ENCODE data around the gene TMEM201.

The TMEM201 gene

GRCh38 chr1:9599741-9600140 lies 11.0 kb downstream of the TMEM201 start:
- no peak for DNase-seq (ENCODE audit: low read depth in 2 of 2, low spot score in 1 of 2)

- no peak for DNase-seq (ENCODE audit: low read depth in 2 of 2, low spot score in 1 of 2)
These were observed 12.4 kb downstream of the TMEM201 start for GRCh38 chr1:9600861-9601834.

GRCh38 chr1:9601942-9602793 lies 13.5 kb downstream of the TMEM201 start:
- DNase-seq (ENCODE audit: low read depth in 2 of 2, low spot score in 1 of 2) = no peak

GRCh38 chr1:9602794-9603167 lies 14.1 kb downstream of the TMEM201 start:
- DNase-seq (ENCODE audit: low read depth in 2 of 2, low spot score in 1 of 2) = no peak

- no peak for DNase-seq (ENCODE audit: low read depth in 2 of 2, low spot score in 1 of 2)
These were observed 14.6 kb downstream of the TMEM201 start for GRCh38 chr1:9603307-9603706.

- DNase-seq (ENCODE audit: low read depth in 2 of 2, low spot score in 1 of 2) = no peak
These were observed 15.3 kb downstream of the TMEM201 start for GRCh38 chr1:9603766-9604753.

- no peak for DNase-seq (ENCODE audit: low read depth in 2 of 2, low spot score in 1 of 2)
These were observed 16.1 kb downstream of the TMEM201 start for GRCh38 chr1:9604836-9605235.

- DNase-seq (ENCODE audit: low read depth in 2 of 2, low spot score in 1 of 2) = no peak
These were observed 17.3 kb downstream of the TMEM201 start for GRCh38 chr1:9605946-9606455.

- DNase-seq (ENCODE audit: low read depth in 2 of 2, low spot score in 1 of 2) = no peak
These were observed 17.7 kb downstream of the TMEM201 start for GRCh38 chr1:9606458-9606857.

GRCh38 chr1:9606948-9607347 lies 18.2 kb downstream of the TMEM201 start:
- no peak for DNase-seq (ENCODE audit: low read depth in 2 of 2, low spot score in 1 of 2)

GRCh38 chr1:9607352-9607751 lies 18.6 kb downstream of the TMEM201 start:
- no peak for DNase-seq (ENCODE audit: low read depth in 2 of 2, low spot score in 1 of 2)

- no peak for DNase-seq (ENCODE audit: low read depth in 2 of 2, low spot score in 1 of 2)
These were observed 21.3 kb downstream of the TMEM201 start for GRCh38 chr1:9609998-9610397.

GRCh38 chr1:9610548-9610947 lies 21.8 kb downstream of the TMEM201 start:
- DNase-seq (ENCODE audit: low read depth in 2 of 2, low spot score in 1 of 2) = no peak

- no peak for DNase-seq (ENCODE audit: low read depth in 2 of 2, low spot score in 1 of 2)
These were observed 23.0 kb downstream of the TMEM201 start for GRCh38 chr1:9611716-9612115.

- no peak for DNase-seq (ENCODE audit: low read depth in 2 of 2, low spot score in 1 of 2)
These were observed 23.6 kb downstream of the TMEM201 start for GRCh38 chr1:9612162-9612845.

- no peak for DNase-seq (ENCODE audit: low read depth in 2 of 2, low spot score in 1 of 2)
These were observed 24.3 kb downstream of the TMEM201 start for GRCh38 chr1:9612871-9613624.

GRCh38 chr1:9613625-9614299 lies 25.1 kb downstream of the TMEM201 start:
- DNase-seq (ENCODE audit: low read depth in 2 of 2, low spot score in 1 of 2) = no peak

- peak; percentile 14 to 31 for DNase-seq (ENCODE audit: low read depth in 2 of 2, low spot score in 1 of 2)
These were observed 26.8 kb downstream of the TMEM201 start for GRCh38 chr1:9615316-9616063.

All from stimulated activated CD8-positive, alpha-beta memory T cell treated with anti-CD3 and anti-CD28 coated beads, Interleukin-4, amount 100 ng/mL, for 4 hours (primary cell).